HL-60/S4 (cell line): ENCODE data around the gene ANXA5.
"Not testable (repeated sequence)": the region's sequence is repeated elsewhere in the genome, so short reads cannot be mapped to it uniquely, and the experiment has no call there.

Source experiments
- in situ Hi-C: fragments of 300-500 bp; cut with MboI; formaldehyde crosslinking; loops from 2 replicates; pipeline ENCODE4 v1.14.3; 2022; ENCODE audit warnings: low sequenced_read_pairs

The ANXA5 gene

GRCh38 chr4:121696581-121697461, at the start of gene ANXA5:
Gene ANXA5, minus strand, starts transcription at chr4:121696980. Its CDS starts 391 bp downstream, at chr4:121696589.
- in situ Hi-C loops, result no loop called here

DNA sequence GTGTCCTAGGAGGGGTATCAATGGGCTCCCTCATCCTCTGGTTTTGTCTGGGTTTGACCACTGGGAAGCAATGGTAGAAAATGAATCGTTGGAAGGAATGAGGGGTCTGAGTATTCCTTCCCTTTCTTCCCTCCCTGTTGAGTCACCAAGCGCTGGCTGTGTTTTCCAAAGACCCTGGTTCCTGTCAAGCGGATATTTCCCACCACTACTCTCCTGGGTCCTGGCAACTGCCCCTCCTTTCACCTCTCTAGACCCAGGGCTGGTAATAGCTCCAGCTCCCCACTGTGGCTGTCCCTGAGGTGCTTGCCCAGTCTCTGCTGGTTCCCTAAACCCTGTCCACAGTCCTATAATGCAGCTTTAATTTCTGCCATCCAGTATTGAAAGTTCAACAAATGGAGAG, 46.0 kb upstream of the ANXA5 start:
- in situ Hi-C loops, result no loop called here

DNA sequence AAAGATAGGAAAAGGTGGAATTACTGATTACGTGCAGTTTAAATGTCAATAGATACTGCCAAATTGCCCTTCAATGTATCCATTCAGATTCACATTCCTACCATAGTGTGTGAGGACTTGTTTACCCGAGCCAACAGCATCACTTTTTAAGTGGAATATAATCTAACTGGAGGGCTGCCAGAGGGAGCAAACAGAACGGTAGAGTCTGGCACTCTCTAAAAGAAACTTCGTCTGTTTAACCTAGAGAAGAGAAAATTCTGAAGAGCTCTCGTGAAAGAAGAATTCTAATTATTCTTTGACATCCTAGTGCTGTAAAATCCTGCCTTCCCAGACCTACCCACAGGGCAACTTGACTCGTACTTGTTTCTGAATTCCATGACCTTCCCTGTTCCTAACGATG, 45.0 kb upstream of the ANXA5 start:
- in situ Hi-C loops, result no loop called here

DNA sequence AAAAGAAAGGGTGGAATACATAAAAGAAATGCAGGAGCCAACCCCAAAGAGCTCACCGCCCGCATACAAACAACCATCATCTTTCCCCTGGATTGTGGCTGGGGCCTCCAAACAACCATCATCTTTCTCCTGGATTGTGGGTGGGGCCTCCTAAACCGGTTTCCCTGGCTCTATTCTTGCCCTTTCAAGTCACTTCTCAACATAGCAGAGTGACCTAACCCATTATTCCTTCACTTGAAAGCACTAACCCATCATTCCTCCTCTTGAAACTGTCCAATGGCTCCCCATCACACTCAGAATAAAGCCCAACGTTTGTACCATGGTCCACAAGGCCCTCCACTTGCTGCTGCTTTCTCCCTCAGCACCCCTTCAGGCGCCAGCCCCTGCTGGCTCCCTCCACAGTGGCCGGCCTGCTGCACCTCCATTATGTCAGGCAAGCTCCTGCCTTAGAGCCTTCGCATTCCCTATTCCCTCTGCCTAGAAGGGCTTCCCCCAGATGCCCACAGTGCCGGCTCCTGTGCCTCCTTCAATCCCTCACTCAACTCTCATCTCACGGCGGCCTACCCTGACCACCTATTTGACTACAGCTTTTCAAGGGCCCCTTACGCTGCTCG, 44.1 kb upstream of the ANXA5 start:
- in situ Hi-C loops, result no loop called here

DNA sequence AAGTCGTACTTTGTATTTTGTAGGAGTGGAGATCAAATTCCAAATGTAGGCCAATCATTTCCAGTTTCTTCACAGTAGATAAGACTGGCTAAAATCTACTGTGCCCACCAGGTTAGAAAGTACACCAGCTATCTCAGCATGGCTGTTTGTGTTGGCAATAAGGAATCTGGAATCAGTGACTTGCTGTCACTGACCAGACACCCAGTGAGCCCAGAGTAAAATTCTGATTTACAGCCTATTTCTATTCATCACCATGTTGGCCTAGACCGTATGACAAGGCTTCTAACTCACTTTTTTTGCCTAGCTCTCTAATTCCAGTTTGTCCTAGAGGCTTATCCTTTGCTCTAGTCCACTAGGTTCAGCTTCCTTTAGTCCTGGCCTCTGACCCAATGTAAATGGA, 42.8 kb upstream of the ANXA5 start:
- in situ Hi-C loops, result no loop called here

DNA sequence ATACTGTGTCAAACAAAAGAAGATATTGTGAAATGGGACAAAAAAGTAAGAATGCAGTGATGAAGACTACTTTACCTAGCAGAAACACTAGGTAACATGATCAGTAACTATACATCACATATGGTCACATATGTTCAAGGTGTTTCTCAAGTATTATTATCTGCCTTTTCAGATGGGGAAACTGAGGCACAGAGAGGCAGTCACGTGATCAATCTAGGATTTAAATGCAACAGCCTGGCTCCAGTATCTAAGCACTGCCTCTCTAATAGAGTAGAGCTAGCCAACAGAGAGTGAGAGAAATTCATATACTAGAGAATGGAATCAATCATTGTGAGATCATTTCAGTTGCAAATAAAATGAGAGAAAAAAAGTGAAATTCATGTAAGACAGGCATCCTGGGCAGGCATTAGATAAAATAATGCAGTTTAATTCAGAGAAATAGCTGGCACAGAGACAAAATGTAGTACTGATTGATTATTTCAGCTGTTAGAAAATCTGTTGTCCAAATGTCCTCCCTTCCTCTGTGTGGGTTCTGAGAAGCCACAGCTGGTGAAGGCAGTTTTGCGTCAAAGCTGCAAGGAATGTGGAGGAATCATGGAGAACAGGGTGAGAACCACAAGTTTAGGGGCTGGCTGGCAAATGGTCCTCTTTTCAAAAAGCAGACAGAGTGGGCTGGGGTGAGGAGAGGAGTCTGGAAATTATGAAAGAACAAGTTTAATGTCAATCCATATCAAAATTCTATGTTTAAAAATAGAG, 42.2 kb upstream of the ANXA5 start:
- in situ Hi-C loops, result no loop called here

GRCh38 chr4:121737846-121738554, 41.2 kb upstream of the ANXA5 start:
- in situ Hi-C loops, result no loop called here

- in situ Hi-C loops, result no loop called here
Measured at GRCh38 chr4:121736735-121737351, 40.1 kb upstream of the ANXA5 start.

- in situ Hi-C loops, result no loop called here
Measured at GRCh38 chr4:121734571-121734970, 37.8 kb upstream of the ANXA5 start.

GRCh38 chr4:121733942-121734341, 37.2 kb upstream of the ANXA5 start:
- in situ Hi-C loops, result no loop called here

DNA sequence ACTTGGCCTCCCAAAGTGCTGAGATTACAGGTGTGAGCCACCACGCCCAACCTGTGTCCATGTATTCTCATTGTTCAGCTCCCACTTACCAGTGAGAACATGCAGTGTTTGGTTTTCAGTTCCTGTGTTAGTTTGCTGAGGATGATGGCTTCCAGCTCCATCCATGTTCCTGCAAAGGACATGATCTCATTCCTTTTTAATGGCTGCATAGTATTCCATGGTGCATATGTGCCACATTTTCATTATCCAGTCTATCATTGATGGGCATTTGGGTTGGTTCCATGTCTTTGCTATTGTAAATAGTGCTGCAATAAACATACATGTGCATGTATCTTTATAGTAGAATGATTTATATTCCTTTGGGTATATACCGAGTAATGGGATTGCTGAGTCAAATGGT, 33.0 kb upstream of the ANXA5 start:
- in situ Hi-C loops, result not testable (repeated sequence)

DNA sequence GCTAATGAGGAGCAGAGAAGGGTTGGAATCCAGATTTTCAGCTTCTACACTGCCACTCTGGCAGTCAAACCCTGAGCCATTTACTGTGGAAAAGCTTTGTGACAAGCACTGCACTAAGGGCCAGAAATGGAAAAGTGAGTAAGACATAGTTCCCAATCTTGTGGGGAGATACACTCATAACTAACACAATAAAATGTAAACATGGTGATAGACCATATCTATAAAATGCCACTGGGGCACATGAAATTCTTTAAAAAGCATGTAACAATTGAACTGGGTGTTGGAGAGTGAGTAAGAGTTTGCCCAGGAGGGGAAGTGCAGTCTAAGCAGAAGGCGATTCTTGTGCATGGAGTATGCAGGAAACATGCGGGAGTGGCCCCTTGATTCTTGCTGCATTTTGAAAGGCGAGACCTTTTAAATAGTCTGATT, 32.0 kb upstream of the ANXA5 start:
- in situ Hi-C loops, result no loop called here

GRCh38 chr4:121728066-121728465, 31.3 kb upstream of the ANXA5 start:
- in situ Hi-C loops, result no loop called here

DNA sequence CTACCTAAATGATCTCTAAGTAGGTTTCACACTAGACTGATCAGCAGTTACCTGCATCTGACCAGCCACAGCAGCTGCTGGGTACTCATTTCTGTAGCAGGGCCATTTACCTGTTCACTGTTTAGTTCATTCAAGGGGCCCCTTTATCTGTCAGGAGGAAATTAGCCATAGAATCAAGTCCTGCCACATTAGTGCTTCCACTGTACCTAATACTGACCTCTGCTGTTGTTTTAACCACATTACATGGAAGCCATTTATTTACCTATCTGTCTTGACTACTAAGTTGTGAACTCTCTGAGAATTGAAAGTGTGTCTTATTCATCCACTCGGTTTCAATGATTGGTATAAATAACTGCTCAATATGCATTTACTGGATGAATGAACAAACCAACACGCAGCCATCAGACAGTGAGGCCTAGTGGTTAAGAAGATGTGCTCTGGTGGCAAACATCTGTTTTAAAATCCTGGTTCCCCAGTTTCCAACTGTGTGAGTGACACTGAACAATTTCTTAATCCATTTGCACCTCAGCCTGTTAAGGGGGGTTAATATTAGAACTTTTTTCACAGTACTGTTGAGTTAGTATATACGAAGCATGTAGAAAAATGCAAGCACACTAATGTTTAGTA, 30.0 kb upstream of the ANXA5 start:
- in situ Hi-C loops, result no loop called here

GRCh38 chr4:121724671-121725070, 27.9 kb upstream of the ANXA5 start:
- in situ Hi-C loops, result no loop called here

GRCh38 chr4:121721700-121722099, 24.9 kb upstream of the ANXA5 start:
- in situ Hi-C loops, result no loop called here

DNA sequence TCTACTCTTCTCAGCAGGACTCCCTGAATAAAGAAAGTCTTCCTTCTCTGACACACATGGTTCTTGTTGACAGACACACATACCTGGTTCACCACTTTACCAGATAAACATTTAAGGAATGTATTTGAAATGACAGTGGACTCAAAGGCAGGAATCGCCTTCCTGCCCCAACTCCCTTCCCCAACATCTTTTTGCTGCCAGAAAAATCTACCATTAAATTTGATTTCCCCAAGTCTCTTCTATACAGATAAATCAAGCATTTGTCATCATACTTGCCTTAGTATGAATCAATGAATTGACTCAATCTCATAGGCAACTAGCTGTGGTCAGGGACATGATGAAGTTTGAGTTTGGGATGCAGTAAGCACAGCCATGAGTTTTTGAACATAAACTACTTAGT, 23.3 kb upstream of the ANXA5 start:
- in situ Hi-C loops, result no loop called here

DNA sequence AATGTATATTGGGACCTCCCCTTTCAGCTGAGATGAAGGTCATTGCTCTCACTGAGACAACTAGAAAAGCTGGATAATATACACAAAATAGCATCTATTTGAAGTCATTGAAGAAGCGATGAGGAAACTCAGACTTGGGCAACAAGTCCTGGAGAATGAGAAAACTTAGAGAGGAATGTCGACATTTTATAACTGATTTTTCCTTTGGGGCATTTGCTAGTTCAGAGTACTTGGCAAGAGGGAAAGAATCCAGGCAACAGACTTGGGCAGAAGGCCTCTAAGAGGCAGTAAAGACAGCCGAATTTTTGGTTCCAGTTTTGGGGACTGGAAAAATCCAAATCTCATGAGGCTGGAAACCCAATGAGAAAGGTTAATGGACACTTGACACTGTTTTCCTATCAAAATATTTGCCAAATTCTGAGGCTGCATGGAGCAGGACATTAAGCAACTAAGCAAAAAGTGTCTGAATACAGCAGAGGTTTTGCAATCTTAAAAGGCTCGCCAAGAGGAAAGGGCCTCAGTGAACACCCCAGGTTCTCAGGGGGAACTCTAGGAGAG, 21.0 kb upstream of the ANXA5 start:
- in situ Hi-C loops, result no loop called here

DNA sequence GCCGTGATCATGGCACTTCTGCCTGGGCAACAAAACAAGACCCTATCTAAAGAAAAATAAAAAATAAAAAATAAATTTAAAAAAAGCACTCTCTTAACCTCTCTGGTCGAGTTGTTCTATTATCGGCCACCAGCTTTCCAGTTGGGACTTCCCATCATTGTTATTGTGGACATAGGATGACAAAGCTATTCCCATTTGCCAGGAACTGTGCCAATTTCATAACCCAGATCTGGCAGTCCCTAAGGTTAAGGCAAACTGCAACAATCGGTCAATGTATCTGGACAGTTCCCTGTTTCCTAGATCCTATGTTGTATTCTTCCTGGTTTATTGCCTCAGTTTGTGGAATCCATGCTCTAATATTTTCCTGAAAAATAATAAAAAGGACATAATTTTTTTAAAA, 17.8 kb upstream of the ANXA5 start:
- in situ Hi-C loops, result no loop called here

- in situ Hi-C loops, result no loop called here
Measured at GRCh38 chr4:121712783-121713182, 16.0 kb upstream of the ANXA5 start.
